IPS-18a (cell line): ENCODE measurements around the gene FIBCD1.

Source experiments
- H3K27ac ChIP-seq: one replicate; pipeline ENCODE4 v1.5.1; 2013; ENCODE audit warnings: low read length
- H3K27me3 ChIP-seq: one replicate; pipeline ENCODE4 v1.6.1; 2013; ENCODE audit warnings: mild to moderate bottlenecking, low read length; ENCODE audit not compliant: control insufficient read depth, insufficient read depth
- H3K36me3 ChIP-seq: one replicate; pipeline ENCODE4 v1.6.1; 2013; ENCODE audit warnings: low read depth, low read length; ENCODE audit not compliant: control insufficient read depth
- H3K4me1 ChIP-seq: one replicate; pipeline ENCODE4 v1.6.1; 2013; ENCODE audit warnings: low read depth, low read length; ENCODE audit not compliant: control insufficient read depth
- H3K4me3 ChIP-seq: one replicate; pipeline ENCODE4 v1.5.1; 2013; ENCODE audit warnings: low read length
- H3K9ac ChIP-seq: one replicate; pipeline ENCODE4 v1.6.1; 2013; ENCODE audit warnings: mild to moderate bottlenecking, low read length, moderate library complexity
- H3K9me3 ChIP-seq: one replicate; pipeline ENCODE4 v1.6.1; 2013; ENCODE audit warnings: low read depth, low read length; ENCODE audit not compliant: control insufficient read depth

Gene FIBCD1

GRCh38 chr9:130857864-130858738 lies 80.9 kb downstream of the FIBCD1 start:
- Histone ChIP-seq H3K9me3 (no peaks in the 10 kb centered on the region), H3K27me3 (no peaks in the 10 kb centered on the region), H3K27ac (no peak overlapping the region), H3K4me3 (no peak overlapping the region), H3K9ac (no peak overlapping the region), H3K4me1 (no peaks in the 10 kb centered on the region), H3K36me3 (peaks cover 52% of the 10 kb centered on the region)

- H3K4me1 ChIP-seq: no peaks in the 10 kb centered on the region
- H3K27ac ChIP-seq: no peak overlapping the region
- H3K4me3 ChIP-seq: no peak overlapping the region
- H3K9ac ChIP-seq: no peak overlapping the region
- peaks cover 46% of the 10 kb centered on the region for H3K36me3 ChIP-seq
- no peaks in the 10 kb centered on the region for H3K27me3 ChIP-seq
- H3K9me3 ChIP-seq: no peaks in the 10 kb centered on the region
Observed at GRCh38 chr9:130856474-130856873, 82.6 kb downstream of the FIBCD1 start.

- H3K27me3 ChIP-seq: no peaks in the 10 kb centered on the region
- no peak overlapping the region for H3K27ac ChIP-seq
- H3K9me3 ChIP-seq: no peaks in the 10 kb centered on the region
- H3K36me3 ChIP-seq: peaks cover 42% of the 10 kb centered on the region
- no peak overlapping the region for H3K4me3 ChIP-seq
- H3K9ac ChIP-seq: no peak overlapping the region
- no peaks in the 10 kb centered on the region for H3K4me1 ChIP-seq
Observed at GRCh38 chr9:130854835-130855234, 84.2 kb downstream of the FIBCD1 start.

GRCh38 chr9:130854092-130854491 lies 85.0 kb downstream of the FIBCD1 start:
- no peaks in the 10 kb centered on the region for H3K9me3 ChIP-seq
- peaks cover 40% of the 10 kb centered on the region for H3K36me3 ChIP-seq
- H3K9ac ChIP-seq: no peak overlapping the region
- no peak overlapping the region for H3K27ac ChIP-seq
- H3K27me3 ChIP-seq: no peaks in the 10 kb centered on the region
- no peak overlapping the region for H3K4me3 ChIP-seq
- no peaks in the 10 kb centered on the region for H3K4me1 ChIP-seq

- Histone ChIP-seq H3K9ac (no peak overlapping the region), H3K9me3 (no peaks in the 10 kb centered on the region), H3K36me3 (peaks cover 34% of the 10 kb centered on the region), H3K27ac (no peak overlapping the region), H3K4me1 (peaks cover 2% of the 10 kb centered on the region), H3K27me3 (no peaks in the 10 kb centered on the region), H3K4me3 (no peak overlapping the region)
Observed at GRCh38 chr9:130852801-130853200, 86.2 kb downstream of the FIBCD1 start.
